H1 (cell line): ENCODE measurements around the gene SEPTIN1. TPM values are rescaled to one million over a fixed set of nuclear protein-coding genes. Genes with fewer than 3 reads are reported as not detected.

Source experiments
- POLR2AphosphoS5 ChIP-seq: IDR thresholded peaks from 2 replicates; pipeline ENCODE4 v1.6.1; 2011; ENCODE audit warnings: low read depth, low read length
- TCF12 ChIP-seq: IDR thresholded peaks from 2 replicates; pipeline ENCODE4 v1.6.1; 2011; ENCODE audit warnings: low read depth, mild to moderate bottlenecking, low read length
- USF2 ChIP-seq: IDR thresholded peaks from 2 replicates; pipeline ENCODE4 v1.6.1; 2011; ENCODE audit warnings: low read length, improper control_type of control experiment
- polyA plus RNA-seq, 7 experiments: library from polyadenylated mRNA; depleted of rRNA in 3 of 7; stranded (reverse) in 5 of 7; unstranded in 2 of 7; fragments of >200 nt in 5 of 7; fragments of 200-250 nt in 2 of 7; gene quantifications; 1 replicate in 5 of 7; 2 replicates in 1 of 7; 4 replicates in 1 of 7; pipeline versions ENCODE4 v1.2.1 to v1.2.3, GENCODE V29; 2011 to 2013; ENCODE audit warnings: missing spikeins in 2 of 7, mixed read lengths in 2 of 7
- total RNA-seq: library from RNA; stranded (reverse); fragmentation: NEBNext Ultra II Directional; extraction: Animal tissue kit (Norgen Biotek cat#: 25700); gene quantifications from 2 replicates; pipeline ENCODE4 v1.2.1, GENCODE V29; 2021

Gene SEPTIN1
- total and polyA plus RNA-seq, 2 of the 8 experiments (the other 6 are each of a cell fraction or from before 2014, with no cell fraction given) = 0.24 to 1.4 TPM

DNA sequence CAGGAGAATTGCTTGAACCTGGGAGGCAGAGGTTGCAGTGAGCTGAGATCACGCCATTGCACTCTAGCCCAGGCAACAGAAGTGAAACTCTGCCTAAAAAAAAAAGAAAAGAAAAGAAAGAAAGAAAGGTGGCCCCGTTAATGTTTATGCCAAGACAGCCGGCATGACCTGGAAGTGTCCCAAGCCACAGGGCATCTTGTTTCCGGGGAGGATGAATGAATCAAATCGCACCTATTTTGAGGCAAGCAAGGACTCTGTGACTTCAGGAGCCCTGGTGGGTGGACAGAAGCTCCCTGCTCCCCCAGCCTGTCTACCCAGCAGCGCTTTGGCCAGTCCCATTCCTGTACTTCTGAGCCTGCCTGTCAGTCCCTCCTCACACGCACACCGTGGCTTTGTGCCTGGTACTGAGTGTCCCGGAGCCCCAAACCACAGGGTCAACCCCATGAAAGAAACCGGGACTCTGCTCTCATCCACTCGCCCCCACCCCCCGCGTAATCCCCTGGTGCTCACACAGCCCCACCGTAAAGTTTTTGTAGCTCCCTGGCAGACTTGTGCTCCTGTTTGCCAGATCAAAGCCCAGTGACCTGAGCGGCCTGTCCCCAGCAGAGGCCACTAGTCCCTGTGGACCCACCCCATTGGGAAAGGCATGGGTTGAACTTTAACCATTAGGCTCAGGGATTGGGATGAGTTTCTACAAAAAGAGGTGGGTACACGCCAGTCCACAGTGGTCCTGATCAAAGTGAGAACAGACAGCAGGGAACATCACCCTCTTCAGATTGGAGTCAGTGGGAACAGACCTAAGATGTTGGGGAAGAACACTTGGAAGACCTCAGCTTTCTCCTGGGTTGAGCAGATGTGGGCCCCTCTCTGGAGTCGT lies 46.5 kb downstream of the SEPTIN1 start (continued):
- no peak for TF ChIP-seq USF2
- TF ChIP-seq POLR2AphosphoS5 = no peak
- TF ChIP-seq TCF12 = no peak
